GM21723 (cell line): ENCODE measurements around the gene CSTF1.
A peak's percentile ranks its signal among the peaks of the same experiment; 100 is the strongest.
"Not testable (repeated sequence)": the region's sequence is repeated elsewhere in the genome, so short reads cannot be mapped to it uniquely, and the experiment has no call there.

ENCODE experiments used
- ATAC-seq: cut with Tn5 transposase; IDR thresholded peaks from one replicate; pipeline ENCODE4 v1.9.1; 2021; ENCODE audit warnings: mild to moderate bottlenecking, moderate library complexity; ENCODE audit not compliant: unreplicated experiment

Gene CSTF1

GRCh38 chr20:56368351-56369134 is 23.9 kb upstream of the CSTF1 start:
- no peak for ATAC-seq

- ATAC-seq, result no peak
Observed at GRCh38 chr20:56369179-56369578, 23.3 kb upstream of the CSTF1 start.

GRCh38 chr20:56371977-56372376 is 20.5 kb upstream of the CSTF1 start:
- no peak for ATAC-seq

- ATAC-seq, result no peak
Observed at GRCh38 chr20:56372850-56373249, 19.6 kb upstream of the CSTF1 start.

GRCh38 chr20:56373942-56374341 is 18.5 kb upstream of the CSTF1 start:
- ATAC-seq, result no peak

GRCh38 chr20:56376331-56376730 is 16.1 kb upstream of the CSTF1 start:
- ATAC-seq, result no peak

- no peak for ATAC-seq
Observed at GRCh38 chr20:56378386-56378785, 14.1 kb upstream of the CSTF1 start.

GRCh38 chr20:56380375-56380774 is 12.1 kb upstream of the CSTF1 start:
- no peak for ATAC-seq

GRCh38 chr20:56381501-56381900 is 10.9 kb upstream of the CSTF1 start:
- no peak for ATAC-seq

GRCh38 chr20:56382696-56383095 is 9.7 kb upstream of the CSTF1 start:
- ATAC-seq, result no peak

GRCh38 chr20:56383334-56383733 is 9.1 kb upstream of the CSTF1 start:
- ATAC-seq, result no peak

- ATAC-seq, result no peak
Observed at GRCh38 chr20:56385130-56385529, 7.3 kb upstream of the CSTF1 start.

- ATAC-seq, result no peak
Observed at GRCh38 chr20:56386219-56386618, 6.2 kb upstream of the CSTF1 start.

- no peak for ATAC-seq
Observed at GRCh38 chr20:56388882-56389281, 3.6 kb upstream of the CSTF1 start.

- ATAC-seq, result no peak
Observed at GRCh38 chr20:56389807-56390206, 2.6 kb upstream of the CSTF1 start.

GRCh38 chr20:56390396-56390795 is 2.0 kb upstream of the CSTF1 start:
- ATAC-seq, result not testable (repeated sequence)

- no peak for ATAC-seq
Observed at GRCh38 chr20:56391037-56391436, 1.4 kb upstream of the CSTF1 start.

GRCh38 chr20:56391596-56392131 is 781 bp upstream of the CSTF1 start:
- ATAC-seq, result peak; percentile 35

GRCh38 chr20:56392881-56393482 is 537 bp downstream of the CSTF1 start:
- ATAC-seq, result peak; percentile 4

GRCh38 chr20:56393653-56394052 is 1.2 kb downstream of the CSTF1 start:
- no peak for ATAC-seq

GRCh38 chr20:56395166-56395565 is 2.7 kb downstream of the CSTF1 start:
- no peak for ATAC-seq

GRCh38 chr20:56400001-56400640 is 7.7 kb downstream of the CSTF1 start:
- peak; percentile 66 for ATAC-seq
